Activated T-cell treated with anti-CD3 and anti-CD28 coated beads, Interleukin-2, amount 50 U/mL, for 48 hours (primary cell): ENCODE measurements around the gene CCDC102B.
"Not testable (repeated sequence)": the region's sequence is repeated elsewhere in the genome, so short reads cannot be mapped to it uniquely, and the experiment has no call there.

Source experiments
- DNase-seq, 2 experiments: peaks; one replicate each; pipeline ENCODE4 v3.0.0-alpha.2; 2020

CCDC102B gene

GRCh38 chr18:68830256-68831045, 32.6 kb downstream of the CCDC102B start:
- DNase-seq, result no peak

DNA sequence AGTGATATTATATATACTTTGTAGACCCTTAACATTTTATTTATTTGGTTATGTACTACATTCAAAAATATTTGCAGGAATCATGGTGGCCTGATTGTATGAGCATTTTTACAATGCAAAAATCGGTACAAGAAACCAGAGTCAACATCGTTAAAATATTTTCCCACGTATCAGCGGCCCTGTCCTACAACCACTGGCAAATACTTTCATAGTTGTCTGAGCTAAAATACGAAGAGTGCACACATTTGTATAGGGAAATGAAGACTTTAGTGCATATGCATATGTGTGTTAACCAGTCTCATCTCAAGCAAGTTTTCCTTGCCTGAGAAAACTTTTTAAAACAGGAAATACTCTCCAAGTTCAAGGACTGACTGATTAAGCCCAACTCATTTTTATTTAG, 35.9 kb downstream of the CCDC102B start:
- no peak for DNase-seq

DNA sequence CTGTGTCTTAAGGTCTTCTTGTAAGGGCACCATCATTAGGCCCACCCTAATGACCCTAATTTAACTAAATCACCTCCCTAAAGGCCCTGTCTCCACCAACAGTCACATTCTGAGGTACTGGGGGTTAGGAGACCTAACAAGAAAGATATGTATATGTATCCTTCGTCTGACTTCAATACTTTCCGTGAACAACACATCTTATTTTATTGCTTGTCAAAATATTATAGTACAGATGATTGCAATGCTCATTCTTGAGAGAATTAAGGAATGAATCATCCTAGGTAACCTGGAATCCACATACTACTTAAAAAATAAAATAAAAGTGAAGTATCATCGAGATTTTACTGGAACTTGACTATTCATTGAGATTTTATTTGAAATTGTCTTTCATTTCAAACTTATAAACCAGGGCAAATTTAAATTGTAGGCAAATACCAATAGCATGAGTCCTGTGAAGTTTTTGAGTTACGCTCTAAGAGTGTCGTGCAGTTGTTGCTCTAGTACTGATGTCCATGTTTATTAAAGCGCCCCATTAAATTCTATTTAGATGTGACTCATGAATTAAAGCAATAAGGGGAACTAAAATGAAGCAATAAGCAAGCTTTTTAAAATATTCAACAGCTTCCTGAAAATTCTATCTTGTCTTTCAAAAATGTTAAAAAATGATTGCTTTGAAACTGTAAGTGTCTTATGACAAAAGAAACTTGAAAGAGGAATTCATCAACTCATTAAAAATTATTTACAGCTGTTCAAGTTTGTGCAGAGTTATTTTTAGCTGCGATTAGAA, 40.0 kb downstream of the CCDC102B start:
- no peak for DNase-seq

DNA sequence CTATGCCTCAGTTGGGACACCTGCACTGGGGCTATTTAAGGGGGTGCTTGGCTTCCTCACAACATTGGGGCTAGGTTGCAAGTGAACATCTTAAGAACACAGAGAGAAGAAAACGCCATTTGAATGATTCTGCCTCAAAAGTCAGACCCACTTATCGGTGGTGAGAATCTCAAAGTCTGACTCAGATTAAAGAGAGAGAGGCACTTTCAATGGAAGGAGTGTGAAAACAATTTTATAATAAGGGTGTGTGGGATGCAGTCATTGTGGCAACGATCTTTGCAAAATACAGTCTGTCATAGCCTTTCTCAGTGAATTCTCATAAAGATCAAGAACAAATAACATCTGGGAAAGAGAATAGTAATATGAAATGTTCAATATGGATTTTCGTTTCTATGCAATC, 41.8 kb downstream of the CCDC102B start:
- DNase-seq, result no peak

DNA sequence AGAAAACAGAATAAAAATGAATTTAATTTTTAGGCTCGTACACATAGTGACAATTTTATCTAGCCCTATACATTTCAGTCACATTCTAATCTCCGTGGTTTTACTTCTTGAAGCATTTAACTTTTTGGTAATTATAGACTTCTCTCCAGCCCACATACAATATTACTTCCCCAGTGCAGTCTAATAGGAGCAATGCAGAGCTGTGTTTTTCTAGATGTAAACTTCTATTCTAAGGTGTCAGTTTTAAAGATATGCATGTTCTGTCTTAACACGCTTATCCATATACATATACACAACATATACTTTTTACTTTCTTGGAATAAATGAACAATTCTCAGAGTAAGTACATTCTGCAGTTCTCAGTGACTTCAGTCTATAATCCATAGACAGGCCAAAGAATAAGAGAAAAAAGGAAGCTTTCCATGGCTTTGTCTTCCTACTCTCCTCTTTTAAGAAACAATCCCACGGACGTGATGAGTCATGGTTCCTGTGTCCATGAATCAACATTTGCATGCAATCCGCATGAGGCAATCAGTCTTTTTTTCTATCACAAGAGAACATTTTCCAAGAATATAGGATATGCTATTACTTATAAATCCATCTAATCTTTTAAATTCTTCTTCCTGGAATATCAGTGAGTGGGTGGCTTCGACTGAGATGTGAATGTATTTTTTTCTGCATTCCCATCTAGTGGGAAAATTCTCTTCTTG, 42.8 kb downstream of the CCDC102B start:
- DNase-seq, result no peak

DNA sequence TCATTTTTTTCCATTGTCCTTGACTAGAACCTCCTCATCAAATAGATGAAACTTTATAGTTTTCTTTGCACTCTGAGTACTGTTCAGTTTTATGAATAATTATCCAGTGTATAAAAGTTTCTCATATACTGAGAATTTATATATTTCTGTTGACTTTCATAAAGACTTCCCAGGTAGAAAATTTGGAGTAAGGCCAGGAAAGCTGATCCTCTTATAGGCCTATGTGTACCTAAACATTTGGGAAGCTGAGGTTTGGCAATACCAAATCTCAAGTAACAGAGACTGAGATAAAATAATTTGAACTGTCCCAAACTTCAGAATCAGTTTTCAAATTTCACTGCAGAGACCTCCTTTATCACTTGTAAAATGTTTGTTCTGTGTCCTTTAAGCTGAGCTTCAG, 43.4 kb downstream of the CCDC102B start:
- DNase-seq, result no peak

- no peak for DNase-seq
These were observed 45.1 kb downstream of the CCDC102B start for GRCh38 chr18:68842951-68843350.

GRCh38 chr18:68843473-68844089, 45.7 kb downstream of the CCDC102B start:
- DNase-seq, result no peak

- no peak for DNase-seq
These were observed 49.4 kb downstream of the CCDC102B start for GRCh38 chr18:68847219-68847837.

DNA sequence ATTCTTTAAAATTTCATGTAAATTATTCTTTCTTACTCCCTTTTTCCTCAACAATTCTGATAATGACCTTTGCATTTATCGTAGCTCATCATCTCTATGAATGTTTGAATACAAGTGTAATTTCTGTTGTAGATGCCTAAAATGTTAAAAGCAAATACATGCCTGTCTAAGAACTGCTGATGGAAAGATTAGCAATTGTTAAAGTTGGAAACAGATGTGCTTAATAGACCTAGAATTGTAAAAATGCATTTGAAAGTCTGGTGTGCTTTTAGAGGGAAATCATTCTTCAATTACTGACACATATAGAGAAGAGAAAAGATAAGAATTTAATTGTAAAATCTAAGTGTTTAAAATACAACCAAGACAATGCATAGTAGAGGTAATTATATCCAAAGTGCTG, 50.4 kb downstream of the CCDC102B start:
- no peak for DNase-seq

- no peak for DNase-seq
These were observed 57.0 kb downstream of the CCDC102B start for GRCh38 chr18:68854786-68855391.

- no peak for DNase-seq
These were observed 57.6 kb downstream of the CCDC102B start for GRCh38 chr18:68855491-68855890.

- no peak for DNase-seq
These were observed 63.5 kb downstream of the CCDC102B start for GRCh38 chr18:68861365-68861764.

GRCh38 chr18:68865021-68865420, 67.1 kb downstream of the CCDC102B start:
- no peak for DNase-seq

GRCh38 chr18:68865503-68865902, 67.6 kb downstream of the CCDC102B start:
- DNase-seq, result no peak

DNA sequence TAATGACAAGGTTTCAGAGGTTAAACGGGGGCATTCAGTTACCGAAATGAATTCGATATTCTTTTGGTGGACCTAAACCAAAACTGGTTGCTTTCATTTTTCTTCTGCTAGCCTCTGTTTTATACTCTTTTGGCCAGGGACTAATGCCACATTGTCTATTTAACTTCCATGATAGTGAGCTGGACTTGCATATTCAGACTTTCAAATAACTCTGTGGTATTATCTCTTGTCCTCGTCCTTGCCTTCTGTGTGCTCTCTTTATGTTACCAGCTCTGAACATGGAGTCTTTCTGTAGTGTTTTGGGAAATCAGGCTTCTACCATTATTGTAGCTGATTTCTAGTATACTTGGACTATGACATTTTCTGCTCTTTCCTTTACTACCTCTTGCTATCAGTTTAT, 75.1 kb downstream of the CCDC102B start:
- DNase-seq, result no peak

- no peak for DNase-seq
These were observed 76.5 kb downstream of the CCDC102B start for GRCh38 chr18:68874361-68874760.

DNA sequence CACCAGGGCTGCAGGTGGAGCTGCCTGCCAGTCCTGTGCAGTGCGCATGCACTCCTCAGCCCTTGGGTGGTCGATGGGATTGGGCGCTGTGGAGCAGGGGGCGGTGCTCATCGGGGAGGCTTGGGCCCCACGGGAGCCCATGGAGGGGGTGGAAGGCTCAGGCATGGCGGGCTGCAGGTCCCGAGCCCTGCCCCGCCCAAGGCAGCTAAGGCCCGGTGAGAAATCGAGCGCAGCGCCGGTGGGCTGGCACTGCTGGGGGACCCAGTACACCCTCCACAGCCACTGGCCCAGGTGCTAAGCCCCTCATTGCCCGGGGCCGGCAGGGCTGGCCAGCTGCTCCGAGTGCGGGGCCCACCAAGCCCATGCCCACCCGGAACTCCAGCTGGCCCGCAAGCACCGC, 82.1 kb downstream of the CCDC102B start:
- DNase-seq, result not testable (repeated sequence)

GRCh38 chr18:68887410-68887809, 89.5 kb downstream of the CCDC102B start:
- no peak for DNase-seq

DNA sequence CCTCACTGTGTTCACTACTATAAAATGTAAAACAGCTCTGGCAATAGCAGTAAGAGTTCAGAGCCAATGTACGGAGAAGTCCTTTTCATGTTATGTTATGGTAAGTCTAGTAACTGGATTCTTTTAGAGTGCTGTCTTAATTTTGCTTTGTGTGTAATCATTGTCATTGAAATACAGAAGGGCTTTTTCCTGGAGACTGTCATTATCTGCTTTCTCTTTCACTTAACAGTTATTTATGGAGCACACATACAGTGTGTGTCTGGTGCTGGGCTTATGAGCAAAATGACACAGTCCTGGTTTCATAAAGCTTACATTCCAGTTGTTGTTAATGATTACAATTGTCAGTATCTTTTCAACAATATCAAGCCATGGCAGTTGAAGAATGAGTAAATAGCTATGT, 95.5 kb downstream of the CCDC102B start:
- no peak for DNase-seq

GRCh38 chr18:68897286-68897685, 99.4 kb downstream of the CCDC102B start:
- DNase-seq, result no peak

- DNase-seq, result no peak
These were observed 111.7 kb downstream of the CCDC102B start for GRCh38 chr18:68909579-68909978.
